DND-41 (cell line): ENCODE data around the gene DYNLT2.

Experiments
- ATAC-seq: fragments of 200-7000 bp; cut with Tn5 transposase; 3 replicates; pipeline ENCODE4 v1.9.1; 2021; ENCODE audit warnings: low read depth; ENCODE audit not compliant: insufficient read depth
- DNase-seq: peaks from one replicate; pipeline ENCODE4 v3.0.0-alpha.2; 2020
- H2AFZ ChIP-seq: 2 replicates; pipeline ENCODE4 v1.6.0; 2012; ENCODE audit warnings: low read depth, low read length
- H3K27ac ChIP-seq: 2 replicates; pipeline ENCODE4 v1.5.1; 2012; ENCODE audit warnings: low read length, inconsistent platforms
- H3K27me3 ChIP-seq: fragments of 200-600 bp; sonication (generic); 2 replicates; pipeline ENCODE4 v1.6.0; 2012; ENCODE audit warnings: low read length, mild to moderate bottlenecking, inconsistent platforms; ENCODE audit not compliant: insufficient read depth, poor library complexity
- H3K36me3 ChIP-seq: 2 replicates; pipeline ENCODE4 v1.5.1; 2012; ENCODE audit warnings: low read length, inconsistent platforms; ENCODE audit not compliant: insufficient read depth
- H3K4me1 ChIP-seq: 2 replicates; pipeline ENCODE4 v1.5.1; 2012; ENCODE audit warnings: mild to moderate bottlenecking, low read length; ENCODE audit not compliant: insufficient read depth
- H3K4me2 ChIP-seq: 2 replicates; pipeline ENCODE4 v1.6.0; 2012; ENCODE audit warnings: mild to moderate bottlenecking, moderate library complexity, low read length, inconsistent platforms; ENCODE audit not compliant: insufficient read depth
- H3K4me3 ChIP-seq, 2 experiments: fragments of 200-600 bp in 1 of 2; shearing (Covaris generic) in 1 of 2; 2 replicates each; pipeline ENCODE4 v1.5.1; 2012 to 2016; ENCODE audit warnings: inconsistent platforms in 2 of 2, low read length in 2 of 2, mild to moderate bottlenecking in 2 of 2, low read depth in 1 of 2, moderate library complexity in 1 of 2
- H3K79me2 ChIP-seq: 2 replicates; pipeline ENCODE4 v1.6.0; 2012; ENCODE audit warnings: low read length, inconsistent platforms; ENCODE audit not compliant: insufficient read depth
- H3K9ac ChIP-seq: 2 replicates; pipeline ENCODE4 v1.6.0; 2012; ENCODE audit warnings: low read depth, mild to moderate bottlenecking, inconsistent platforms, low read length, moderate library complexity
- H3K9me3 ChIP-seq: 2 replicates; pipeline ENCODE4 v1.5.1; 2012; ENCODE audit warnings: low read length, moderate library complexity, mild to moderate bottlenecking, inconsistent platforms; ENCODE audit not compliant: insufficient read depth, severe bottlenecking
- H4K20me1 ChIP-seq: 2 replicates; pipeline ENCODE4 v1.6.0; 2012; ENCODE audit warnings: low read length; ENCODE audit not compliant: insufficient read depth
- CTCF ChIP-seq: IDR thresholded peaks from 2 replicates; pipeline ENCODE4 v1.5.1; 2012; ENCODE audit warnings: borderline replicate concordance, low read length, moderate library complexity, mild to moderate bottlenecking; ENCODE audit not compliant: poor library complexity, severe bottlenecking; ENCODE audit errors: extremely low read depth
- EZH2 ChIP-seq: IDR thresholded peaks from 3 replicates; pipeline ENCODE4 v1.6.1; 2012; ENCODE audit warnings: borderline replicate concordance, low read depth, mild to moderate bottlenecking, moderate library complexity, low read length, inconsistent platforms; ENCODE audit not compliant: severe bottlenecking

The DYNLT2 gene

GRCh38 chr6:169709293-169709692 lies 42.1 kb downstream of the DYNLT2 start:
- H4K20me1 ChIP-seq, result peaks cover 11% of the 10 kb centered on the region; the same call in 1 of the 2 replicates
- DNase-seq (no peak), ATAC-seq (no peak)
- no peak overlapping the region for H3K4me3 ChIP-seq
- H3K27me3 ChIP-seq, result no peaks in the 10 kb centered on the region
- no peak overlapping the region for H2AFZ ChIP-seq
- H3K79me2 ChIP-seq, result peaks cover 36% of the 10 kb centered on the region
- no peaks in the 10 kb centered on the region for H3K9me3 ChIP-seq
- no peak overlapping the region for H3K4me2 ChIP-seq
- H3K4me1 ChIP-seq, result peaks cover 18% of the 10 kb centered on the region
- H3K27ac ChIP-seq, result no peak overlapping the region
- TF ChIP-seq EZH2 (no peak), CTCF (no peak)
- H3K9ac ChIP-seq, result no peak overlapping the region
- peaks cover 85% of the 10 kb centered on the region for H3K36me3 ChIP-seq

DNA sequence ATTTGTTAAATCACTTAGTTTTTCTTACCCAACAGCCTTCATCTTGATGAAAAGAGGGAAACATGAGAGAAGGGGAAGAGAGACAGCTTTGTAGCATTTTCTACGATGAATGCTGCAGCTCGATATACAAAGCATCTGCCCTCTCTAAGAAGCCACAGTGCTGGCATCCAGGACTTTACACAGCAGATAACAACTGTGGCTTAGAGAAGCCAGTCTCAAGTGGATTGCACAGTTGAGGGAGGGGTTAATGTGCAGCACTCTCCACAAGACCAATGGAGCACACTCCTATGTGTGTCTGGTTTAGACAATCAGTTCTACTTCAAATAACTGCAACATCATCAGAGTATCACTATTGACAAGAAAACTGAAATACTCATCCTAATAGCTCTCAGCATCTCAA lies 43.6 kb downstream of the DYNLT2 start:
- Histone ChIP-seq H3K4me2 (no peak overlapping the region), H3K27ac (no peak overlapping the region), H3K4me1 (peaks cover 33% of the 10 kb centered on the region), H3K79me2 (peaks cover 48% of the 10 kb centered on the region), H3K9me3 (no peaks in the 10 kb centered on the region), H3K36me3 (peaks cover 79% of the 10 kb centered on the region), H2AFZ (no peak overlapping the region), H4K20me1 (peaks cover 18% of the 10 kb centered on the region), H3K4me3 (no peak overlapping the region), H3K9ac (no peak overlapping the region), H3K27me3 (no peaks in the 10 kb centered on the region)
- no peak for DNase-seq
- ATAC-seq, result peak; percentile 36; the same call in 1 of the 3 replicates
- TF ChIP-seq CTCF, result no peak
- no peak for TF ChIP-seq EZH2

DNA sequence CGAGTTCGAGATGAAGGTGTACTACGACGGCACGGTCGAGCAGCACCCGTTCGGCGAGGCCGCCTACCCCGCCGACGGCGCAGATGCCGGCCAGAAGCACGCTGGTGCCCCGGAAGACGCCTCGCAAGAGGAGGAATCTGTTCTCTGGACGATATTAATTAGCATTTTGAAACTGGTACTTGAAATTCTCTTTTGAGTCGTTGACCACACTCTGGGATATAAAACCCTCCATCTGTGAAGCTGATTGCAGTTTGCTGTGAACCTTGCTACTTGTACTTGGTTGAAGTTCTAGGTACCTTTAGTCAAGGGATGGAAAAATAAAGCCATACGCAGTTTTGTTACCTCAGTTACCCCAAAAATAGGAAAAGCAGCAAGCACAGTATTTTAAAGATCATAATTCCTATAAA lies 48.5 kb downstream of the DYNLT2 start:
- Histone ChIP-seq H3K9ac (peak overlapping the region; percentile 97), H3K27me3 (no peaks in the 10 kb centered on the region), H3K79me2 (peaks cover 79% of the 10 kb centered on the region), H2AFZ (no peak overlapping the region), H3K36me3 (peaks cover 52% of the 10 kb centered on the region), H3K27ac (peak overlapping the region; percentile 87), H3K9me3 (no peaks in the 10 kb centered on the region), H3K4me2 (peak overlapping the region; percentile 93), H3K4me1 (peaks cover 55% of the 10 kb centered on the region), H3K4me3 (peak overlapping the region; percentile 91 to 98; a peak in 3 of 4 replicates), H4K20me1 (peaks cover 30% of the 10 kb centered on the region)
- ATAC-seq, result no peak; the same call in 2 of the 3 replicates
- no peak for TF ChIP-seq EZH2
- TF ChIP-seq CTCF, result no peak
- no peak for DNase-seq
